ENCODE measurements around the gene CPNE4. TPM values are rescaled to one million over a fixed set of nuclear protein-coding genes. Genes with fewer than 3 reads are reported as not detected.

CPNE4 gene
- total RNA-seq, 1 experiment from 2014 or later: 1.9 TPM

- no peak overlapping the region for H3K4me3 Mint-ChIP-seq
- Histone ChIP-seq H3K4me2 (ENCODE audit: insufficient read depth, insufficient read length, low read length) (no peak overlapping the region), H3K79me2 (ENCODE audit: insufficient read depth, low read length) (no peaks in the 10 kb centered on the region), H4K5ac (ENCODE audit: insufficient read length, low read depth, low read length) (no peak overlapping the region), H3K9ac (ENCODE audit: extremely low read depth, insufficient read length, low read length) (no peak overlapping the region), H3K27me3 (ENCODE audit: insufficient read depth, low read length) (no peaks in the 10 kb centered on the region), H3K27ac (ENCODE audit: insufficient read length, low read depth, low read length) (no peak overlapping the region), H3K14ac (ENCODE audit: insufficient read depth, low read length) (no peak overlapping the region), H2BK5ac (ENCODE audit: insufficient read length, low read length) (no peak overlapping the region), H3T11ph (ENCODE audit: low read length) (no peak overlapping the region), H3K4ac (ENCODE audit: low read depth, low read length) (no peak overlapping the region), H3K23ac (ENCODE audit: insufficient read length, low read depth, low read length) (no peak overlapping the region), H3K4me1 (ENCODE audit: insufficient read depth, low read length) (no peaks in the 10 kb centered on the region), H2BK20ac (ENCODE audit: low read depth, low read length, poor library complexity, severe bottlenecking) (no peak overlapping the region), H3K56ac (ENCODE audit: insufficient read length, low read depth, low read length) (no peak overlapping the region), H4K91ac (ENCODE audit: insufficient read length, low read depth, low read length) (no peak overlapping the region), H3K23me2 (ENCODE audit: insufficient read length, low read depth, low read length, poor library complexity, severe bottlenecking) (no peaks in the 10 kb centered on the region), H4K8ac (replicated peaks; ENCODE audit: insufficient read length, low read depth, low read length) (no peak overlapping the region), H3K9me3 (ENCODE audit: control insufficient read depth, low read depth, low read length) (no peaks in the 10 kb centered on the region), H2BK12ac (ENCODE audit: insufficient read length, low read depth, low read length) (no peak overlapping the region), H3K79me1 (ENCODE audit: insufficient read depth, low read depth, low read length, poor library complexity, severe bottlenecking) (no peaks in the 10 kb centered on the region), H2AK5ac (ENCODE audit: insufficient read length, low read length) (no peak overlapping the region), H2BK15ac (ENCODE audit: low read depth, low read length) (no peak overlapping the region), H2BK120ac (ENCODE audit: low read depth, low read length, poor library complexity, severe bottlenecking) (no peak overlapping the region), H4K20me1 (ENCODE audit: control insufficient read depth, insufficient read depth, insufficient read length) (no peaks in the 10 kb centered on the region), H2AFZ (ENCODE audit: low read length) (no peak overlapping the region), H3K18ac (ENCODE audit: insufficient read length, low read depth, low read length) (no peak overlapping the region)
- DNase-seq: no peak
- peaks cover 7 to 9% of the 10 kb centered on the region in 2 experiments; a peak in 4 of 5 replicates for H3K9me3 Mint-ChIP-seq
- TF ChIP-seq, protein P1, sequence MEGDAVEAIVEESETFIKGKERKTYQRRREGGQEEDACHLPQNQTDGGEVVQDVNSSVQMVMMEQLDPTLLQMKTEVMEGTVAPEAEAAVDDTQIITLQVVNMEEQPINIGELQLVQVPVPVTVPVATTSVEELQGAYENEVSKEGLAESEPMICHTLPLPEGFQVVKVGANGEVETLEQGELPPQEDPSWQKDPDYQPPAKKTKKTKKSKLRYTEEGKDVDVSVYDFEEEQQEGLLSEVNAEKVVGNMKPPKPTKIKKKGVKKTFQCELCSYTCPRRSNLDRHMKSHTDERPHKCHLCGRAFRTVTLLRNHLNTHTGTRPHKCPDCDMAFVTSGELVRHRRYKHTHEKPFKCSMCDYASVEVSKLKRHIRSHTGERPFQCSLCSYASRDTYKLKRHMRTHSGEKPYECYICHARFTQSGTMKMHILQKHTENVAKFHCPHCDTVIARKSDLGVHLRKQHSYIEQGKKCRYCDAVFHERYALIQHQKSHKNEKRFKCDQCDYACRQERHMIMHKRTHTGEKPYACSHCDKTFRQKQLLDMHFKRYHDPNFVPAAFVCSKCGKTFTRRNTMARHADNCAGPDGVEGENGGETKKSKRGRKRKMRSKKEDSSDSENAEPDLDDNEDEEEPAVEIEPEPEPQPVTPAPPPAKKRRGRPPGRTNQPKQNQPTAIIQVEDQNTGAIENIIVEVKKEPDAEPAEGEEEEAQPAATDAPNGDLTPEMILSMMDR (conservative IDR thresholded peaks at IDR 0.05): no peak
- H3K36me3 Mint-ChIP-seq (ENCODE audit: insufficient read depth in 1 of 3, low read depth in 3 of 3): peaks cover 0 to 9% (median 0%) of the 10 kb centered on the region in 3 experiments; a peak in 3 of 7 replicates
- H3K27me3 Mint-ChIP-seq (ENCODE audit: low read depth): peaks cover 27% of the 10 kb centered on the region
- no CpG with 5 or more reads among the region's 4 CpGs for WGBS (ENCODE audit: extremely low coverage, insufficient read length, low lambda C conversion rate)
- no peak overlapping the region for H3K27ac Mint-ChIP-seq
- no peaks in the 10 kb centered on the region for H3K4me1 Mint-ChIP-seq
Measured at GRCh38 chr3:131762981-131763564, 271.7 kb downstream of the CPNE4 start.
